Endothelial cell of umbilical vein (primary cell): Measurements from ENCODE around the gene FCN1. TPM values are rescaled to one million over a fixed set of nuclear protein-coding genes. Genes with fewer than 3 reads are reported as not detected.

Experiments used
- BruUV-seq: library from RNA; stranded (reverse); fragments of 400-500 nt; replicated peaks from 2 replicates; lab custom pipeline; 2021; lab: Mats Ljungman, UMichigan
- CTCF ChIA-PET: fragments of 300-600, 350-600 bp; sonication (Branson Sonifier 250); formaldehyde crosslinking; loops from one replicate; lab custom pipeline; 2021; ENCODE audit warnings: antibody characterized with exemption, inconsistent platforms; lab: Charles Lee
- POLR2A ChIA-PET: fragments of 300-600, 350-600 bp; sonication (Branson Sonifier 250); formaldehyde crosslinking; loops from one replicate; lab custom pipeline; 2021; ENCODE audit warnings: antibody characterized with exemption, inconsistent platforms; lab: Charles Lee
- DNase-seq: peaks from one replicate; pipeline ENCODE4 v3.0.0-alpha.2; 2011; ENCODE audit warnings: low read depth, low spot score
- FAIRE-seq: peaks from 2 replicates; lab custom pipeline; 2011; peaks lifted over from hg19 to GRCh38; lab: Jason Lieb, UNC
- H2AFZ ChIP-seq: 2 replicates; pipeline ENCODE4 v1.6.0; 2012; ENCODE audit warnings: low read depth, low read length, control low read depth, inconsistent platforms
- H3K27ac ChIP-seq: 2 replicates; pipeline ENCODE4 v1.5.1; 2011; ENCODE audit warnings: low read depth, mild to moderate bottlenecking, control low read depth, low read length, moderate library complexity; ENCODE audit not compliant: insufficient read depth
- H3K27me3 ChIP-seq, 2 experiments: 2 replicates each; pipeline versions ENCODE4 v1.6.0 to v1.6.1; 2011; ENCODE audit warnings: low read length in 2 of 2, mixed read lengths in 1 of 2; ENCODE audit not compliant: control insufficient read depth in 2 of 2, insufficient read depth in 2 of 2
- H3K36me3 ChIP-seq, 2 experiments: 2 replicates in 1 of 2; 3 replicates in 1 of 2; pipeline ENCODE4 v1.5.1; 2011; ENCODE audit warnings: low read length in 2 of 2, mild to moderate bottlenecking in 1 of 2, moderate library complexity in 1 of 2; ENCODE audit not compliant: control insufficient read depth in 2 of 2, insufficient read depth in 2 of 2; ENCODE audit errors: extremely low read depth in 1 of 2
- H3K4me1 ChIP-seq: 3 replicates; pipeline ENCODE4 v1.5.1; 2011; ENCODE audit warnings: mild to moderate bottlenecking, low read length; ENCODE audit not compliant: control insufficient read depth, insufficient read depth; ENCODE audit errors: extremely low read depth
- H3K4me2 ChIP-seq: 2 replicates; pipeline ENCODE4 v1.6.1; 2011; ENCODE audit warnings: low read length, control low read depth, mixed read lengths; ENCODE audit not compliant: insufficient read depth
- H3K4me3 ChIP-seq, 3 experiments: fragments of 200-600 bp in 1 of 3; sonication (generic), shearing (Covaris generic) in 1 of 3; replicated peaks in 1 of 3; 2 replicates each; pipeline ENCODE4 v1.5.1; 2011 to 2016; ENCODE audit warnings: control low read depth in 3 of 3, low read length in 3 of 3, mild to moderate bottlenecking in 2 of 3, inconsistent platforms in 1 of 3, low read depth in 1 of 3, moderate library complexity in 1 of 3; ENCODE audit not compliant: insufficient read depth in 1 of 3
- H3K79me2 ChIP-seq: 2 replicates; pipeline ENCODE4 v1.6.0; 2012; ENCODE audit warnings: low read length, inconsistent platforms; ENCODE audit not compliant: control insufficient read depth, insufficient read depth
- H3K9ac ChIP-seq: replicated peaks from 2 replicates; pipeline ENCODE3; 2011; ENCODE audit warnings: low read length, control low read depth; ENCODE audit not compliant: insufficient read depth; ENCODE audit errors: extremely low read depth
- H3K9me1 ChIP-seq: replicated peaks from 3 replicates; pipeline ENCODE4 v1.6.0; 2011; ENCODE audit warnings: mild to moderate bottlenecking, low read length; ENCODE audit not compliant: control insufficient read depth, insufficient read depth; ENCODE audit errors: extremely low read depth
- H3K9me3 ChIP-seq: replicated peaks from 2 replicates; pipeline ENCODE4 v1.5.1; 2012; ENCODE audit warnings: low read length, inconsistent platforms; ENCODE audit not compliant: control insufficient read depth, insufficient read depth
- H4K20me1 ChIP-seq: replicated peaks from 2 replicates; pipeline ENCODE3; 2011; ENCODE audit warnings: mild to moderate bottlenecking, low read length; ENCODE audit not compliant: control insufficient read depth, insufficient read depth; ENCODE audit errors: extremely low read depth
- EZH2 ChIP-seq: IDR thresholded peaks from 2 replicates; pipeline ENCODE4 v1.6.1; 2012; ENCODE audit warnings: borderline replicate concordance, low read depth, mild to moderate bottlenecking, moderate library complexity, low read length, inconsistent platforms; ENCODE audit not compliant: severe bottlenecking
- GATA2 ChIP-seq: IDR thresholded peaks from 2 replicates; pipeline ENCODE4 v1.7.0; 2011; ENCODE audit warnings: low read depth, mild to moderate bottlenecking, moderate library complexity, mixed read lengths, low read length; ENCODE audit not compliant: insufficient read length, insufficient read depth
- JUN ChIP-seq: IDR thresholded peaks from 2 replicates; pipeline ENCODE4 v1.6.1; 2011; ENCODE audit warnings: borderline replicate concordance, low read depth; ENCODE audit not compliant: insufficient read length, insufficient read depth
- MAX ChIP-seq: IDR thresholded peaks from 2 replicates; pipeline ENCODE4 v1.6.1; 2011; ENCODE audit not compliant: insufficient read depth, insufficient read length
- POLR2A ChIP-seq: IDR thresholded peaks from 2 replicates; pipeline ENCODE4 v1.6.1; 2012; ENCODE audit warnings: low read depth, mild to moderate bottlenecking, control low read depth, low read length
- POLR2AphosphoS5 ChIP-seq: IDR thresholded peaks from 2 replicates; pipeline ENCODE4 v1.6.1; 2012; ENCODE audit warnings: low read depth, mild to moderate bottlenecking, control low read depth, low read length, moderate library complexity; ENCODE audit not compliant: insufficient read depth
- dilution Hi-C: fragments of 300-500 bp; cut with MboI; formaldehyde crosslinking; loops from one replicate; pipeline ENCODE4 v1.15.0; 2019; ENCODE audit warnings: low sequenced_read_pairs; ENCODE audit not compliant: extremely low pct_ligation_motif_present
- intact Hi-C: fragments of 100-400 bp; cut with micrococcal nuclease; formaldehyde crosslinking; loops from one replicate; pipeline ENCODE4 v1.10.0; 2022
- polyA plus RNA-seq, 4 experiments: library from polyadenylated mRNA; depleted of rRNA in 3 of 4; stranded (reverse) in 3 of 4; unstranded in 1 of 4; fragments of >200 nt; gene quantifications; 2 replicates each; pipeline versions ENCODE4 v1.2.1 to v1.2.3, GENCODE V29; 2011 to 2012; ENCODE audit warnings: missing spikeins in 1 of 4
- total RNA-seq: library from RNA; stranded (reverse); gene quantifications from 2 replicates; pipeline ENCODE4 v1.2.3, GENCODE V29; 2021
- TF ChIP-seq, protein P1 (sequence below), 2 donors: IDR thresholded peaks; 1 replicate in 1 of 2; 2 replicates in 1 of 2; pipeline ENCODE4 v1.5.1; 2011; ENCODE audit warnings: low read length in 2 of 2, mild to moderate bottlenecking in 2 of 2, moderate library complexity in 2 of 2, control low read depth in 1 of 2, inconsistent platforms in 1 of 2, low read depth in 1 of 2; ENCODE audit not compliant: insufficient read depth in 1 of 2; ENCODE audit errors: extremely low read depth in 1 of 2

The FCN1 gene
- total and polyA plus RNA-seq, 2 donors (not counting 3 experiments of a cell fraction or from before 2014, with no cell fraction given) = not detected

GRCh38 chr9:134867917-134868750, 49.6 kb downstream of the FCN1 start:
- Histone ChIP-seq H3K9me3 (no peaks in the 10 kb centered on the region), H4K20me1 (no peaks in the 10 kb centered on the region), H3K27ac (no peak overlapping the region), H2AFZ (no peak overlapping the region), H3K9ac (no peak overlapping the region), H3K4me3 (no peak overlapping the region), H3K36me3 (no peaks in the 10 kb centered on the region), H3K79me2 (no peaks in the 10 kb centered on the region), H3K4me2 (no peak overlapping the region), H3K9me1 (no peaks in the 10 kb centered on the region), H3K4me1 (no peaks in the 10 kb centered on the region), H3K27me3 (no peaks in the 10 kb centered on the region)
- FAIRE-seq = no peak
- no peak for DNase-seq
- ChIA-PET POLR2A (no interaction called here), CTCF (no interaction called here)
- no peak for TF ChIP-seq POLR2AphosphoS5
- TF ChIP-seq MAX = no peak
- TF ChIP-seq POLR2A = no peak
- TF ChIP-seq EZH2 = no peak
- TF ChIP-seq GATA2 = no peak
- no peak for TF ChIP-seq JUN
- TF ChIP-seq, protein P1, sequence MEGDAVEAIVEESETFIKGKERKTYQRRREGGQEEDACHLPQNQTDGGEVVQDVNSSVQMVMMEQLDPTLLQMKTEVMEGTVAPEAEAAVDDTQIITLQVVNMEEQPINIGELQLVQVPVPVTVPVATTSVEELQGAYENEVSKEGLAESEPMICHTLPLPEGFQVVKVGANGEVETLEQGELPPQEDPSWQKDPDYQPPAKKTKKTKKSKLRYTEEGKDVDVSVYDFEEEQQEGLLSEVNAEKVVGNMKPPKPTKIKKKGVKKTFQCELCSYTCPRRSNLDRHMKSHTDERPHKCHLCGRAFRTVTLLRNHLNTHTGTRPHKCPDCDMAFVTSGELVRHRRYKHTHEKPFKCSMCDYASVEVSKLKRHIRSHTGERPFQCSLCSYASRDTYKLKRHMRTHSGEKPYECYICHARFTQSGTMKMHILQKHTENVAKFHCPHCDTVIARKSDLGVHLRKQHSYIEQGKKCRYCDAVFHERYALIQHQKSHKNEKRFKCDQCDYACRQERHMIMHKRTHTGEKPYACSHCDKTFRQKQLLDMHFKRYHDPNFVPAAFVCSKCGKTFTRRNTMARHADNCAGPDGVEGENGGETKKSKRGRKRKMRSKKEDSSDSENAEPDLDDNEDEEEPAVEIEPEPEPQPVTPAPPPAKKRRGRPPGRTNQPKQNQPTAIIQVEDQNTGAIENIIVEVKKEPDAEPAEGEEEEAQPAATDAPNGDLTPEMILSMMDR (IDR thresholded peaks at IDR 0.05; ENCODE audit: extremely low read depth in 1 of 2, insufficient read depth in 1 of 2, low read depth in 1 of 2, low read length in 2 of 2) = no peak
- dilution Hi-C loops (no loop called here), intact Hi-C loops (no loop called here)
- BruUV-seq = no TSS peak
